HG02981 (cell line): ENCODE data around the gene RNF166.

Experiments used
- ATAC-seq: cut with Tn5 transposase; IDR thresholded peaks from one replicate; pipeline ENCODE4 v1.9.1; 2021; ENCODE audit warnings: mild to moderate bottlenecking, moderate library complexity; ENCODE audit not compliant: unreplicated experiment

Gene RNF166

GRCh38 chr16:88711750-88712340, 5.6 kb upstream of the RNF166 start:
- no peak for ATAC-seq

DNA sequence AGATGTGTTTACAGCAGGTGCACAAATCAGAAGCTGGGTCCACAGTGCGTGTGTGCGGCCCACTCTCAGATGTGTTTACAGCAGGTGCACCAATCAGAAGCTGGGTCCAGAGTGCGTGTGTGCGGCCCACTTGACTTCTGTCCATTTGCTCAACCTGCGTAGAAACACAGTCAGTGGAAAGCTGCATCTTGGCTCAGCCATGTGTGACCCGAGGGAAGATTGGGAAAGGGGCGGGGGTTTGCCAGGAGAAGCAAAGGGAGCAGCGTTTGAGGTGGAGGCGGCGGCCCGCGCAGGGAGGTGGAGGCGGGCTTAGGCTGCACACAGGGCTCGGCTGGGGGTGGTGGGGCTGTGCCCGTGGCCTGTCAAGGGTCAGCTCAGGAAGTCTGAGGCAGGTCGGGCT, 4.3 kb upstream of the RNF166 start:
- ATAC-seq = no peak

DNA sequence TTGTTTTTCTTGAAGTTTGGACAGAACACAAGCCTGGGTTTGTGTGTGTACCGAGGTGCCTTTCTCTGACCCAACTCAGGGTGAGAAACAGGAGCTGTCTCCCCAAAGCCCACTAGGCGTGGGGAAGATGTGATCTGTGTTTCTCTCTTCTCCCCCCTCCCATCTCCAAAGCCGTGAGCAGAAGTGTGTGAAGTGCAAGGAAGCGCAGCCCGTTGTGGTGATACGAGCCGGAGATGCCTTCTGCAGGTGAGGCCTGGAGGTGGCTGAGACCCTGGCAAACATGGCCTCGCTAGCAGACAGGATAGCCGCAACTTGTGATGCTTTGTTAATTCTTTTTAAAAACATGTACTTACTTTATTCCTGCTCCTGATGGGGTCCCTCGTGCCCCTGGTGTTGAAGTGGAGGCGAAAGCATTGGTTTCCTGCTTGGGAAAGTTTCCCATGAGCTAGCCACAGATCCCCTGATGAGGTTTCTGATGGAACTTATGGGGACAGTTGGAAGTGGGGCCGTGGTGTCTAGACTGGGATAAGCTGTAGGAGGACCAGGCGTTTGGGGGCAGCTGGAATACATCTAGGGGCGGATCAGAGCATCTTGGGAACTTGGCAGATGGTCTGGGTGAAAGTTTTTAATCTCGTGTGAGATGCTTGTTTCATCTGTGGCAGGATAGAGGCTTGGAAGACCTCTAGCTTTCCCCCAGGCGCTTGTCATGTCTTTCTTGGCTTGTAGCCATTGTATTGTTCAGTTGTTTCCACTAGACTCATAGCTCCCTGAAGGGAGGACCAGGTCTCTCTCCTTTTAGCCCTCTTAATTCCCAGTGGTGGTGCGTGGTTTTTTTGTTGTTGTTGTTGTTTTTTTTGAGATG, 988 bp upstream of the RNF166 start:
- no peak for ATAC-seq

GRCh38 chr16:88705801-88706228, 393 bp downstream of the RNF166 start:
- peak; percentile 16 for ATAC-seq

GRCh38 chr16:88705076-88705684, 1.0 kb downstream of the RNF166 start:
- no peak for ATAC-seq

DNA sequence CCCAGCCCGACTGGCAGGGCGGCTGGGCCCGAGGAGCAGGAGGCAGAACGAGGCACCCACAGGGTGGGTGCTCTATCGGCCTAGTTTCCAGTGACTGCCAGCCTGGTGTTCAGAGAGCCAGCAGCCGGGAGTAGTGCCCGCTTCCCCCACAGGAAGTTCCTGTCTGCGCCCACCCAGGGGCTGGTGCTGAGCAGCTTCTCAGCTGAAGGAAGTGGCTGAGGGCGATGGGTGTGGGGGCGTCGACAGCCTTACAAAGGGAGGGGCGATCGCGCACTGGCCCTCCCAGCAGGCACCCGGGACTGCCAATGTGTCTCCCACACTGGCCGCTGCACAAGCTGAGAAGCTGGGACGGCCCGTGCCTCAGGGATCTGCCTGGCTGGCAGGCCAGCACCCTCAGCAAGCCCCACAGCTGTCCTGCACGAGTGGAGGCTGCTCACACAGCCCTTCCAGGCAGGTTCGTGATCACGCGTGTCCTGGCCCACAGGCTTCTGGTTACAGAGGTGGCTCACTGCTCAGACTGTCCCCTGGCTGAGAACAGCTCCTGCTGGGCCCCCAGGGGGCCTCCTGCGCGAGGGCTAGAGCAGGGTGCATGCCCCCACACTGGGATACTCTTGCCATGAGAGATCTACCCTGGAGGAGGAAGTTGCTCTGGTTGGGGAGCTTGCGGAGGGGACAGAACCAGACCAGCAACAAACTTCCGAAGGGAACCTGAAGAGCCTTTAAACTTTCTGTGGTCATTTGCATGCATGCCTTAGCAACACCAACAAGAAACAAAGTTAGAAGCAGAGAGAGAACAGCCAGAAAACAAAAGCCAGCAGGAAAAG, 2.5 kb downstream of the RNF166 start:
- ATAC-seq = no peak

DNA sequence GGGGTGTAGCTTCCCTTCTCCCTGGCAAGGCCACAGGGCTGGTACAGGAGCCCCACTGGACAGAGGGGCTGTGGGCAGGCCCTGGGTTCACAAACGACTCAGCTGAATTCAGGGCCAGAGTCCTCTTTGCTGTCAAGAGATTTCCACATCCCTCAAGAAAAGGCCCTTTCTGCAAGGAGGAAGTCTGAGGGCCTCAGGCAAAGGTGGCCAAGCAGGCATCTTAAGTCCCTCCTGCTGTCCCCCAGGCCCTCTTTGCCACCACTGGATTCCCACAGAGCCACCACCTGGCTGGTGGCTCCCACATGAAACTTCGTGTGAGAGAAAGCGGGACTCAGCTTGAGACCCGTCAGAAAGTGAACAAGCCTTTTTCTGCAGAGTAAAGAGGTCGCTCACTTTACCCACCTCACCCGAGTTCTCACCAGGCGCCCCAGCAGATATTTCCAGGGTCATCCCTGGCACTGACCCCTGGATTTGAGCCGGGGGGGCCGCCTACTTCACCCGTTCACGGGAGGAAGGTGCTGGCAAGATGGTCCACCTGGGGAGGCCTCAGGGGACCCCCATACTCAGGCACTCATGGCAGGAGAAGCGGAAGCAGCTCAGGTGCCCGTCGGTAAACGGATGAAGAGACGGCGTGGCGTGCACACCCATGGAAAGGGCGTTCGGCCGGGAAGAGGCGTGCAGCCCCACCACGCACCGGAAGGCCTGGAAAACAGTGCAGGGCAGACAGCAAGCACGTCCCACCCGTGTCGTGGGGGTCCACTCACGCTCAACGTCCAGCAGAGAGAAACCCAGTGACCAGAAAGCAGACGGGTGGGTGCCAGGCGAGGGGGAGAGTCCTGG, 3.6 kb downstream of the RNF166 start:
- ATAC-seq = no peak

DNA sequence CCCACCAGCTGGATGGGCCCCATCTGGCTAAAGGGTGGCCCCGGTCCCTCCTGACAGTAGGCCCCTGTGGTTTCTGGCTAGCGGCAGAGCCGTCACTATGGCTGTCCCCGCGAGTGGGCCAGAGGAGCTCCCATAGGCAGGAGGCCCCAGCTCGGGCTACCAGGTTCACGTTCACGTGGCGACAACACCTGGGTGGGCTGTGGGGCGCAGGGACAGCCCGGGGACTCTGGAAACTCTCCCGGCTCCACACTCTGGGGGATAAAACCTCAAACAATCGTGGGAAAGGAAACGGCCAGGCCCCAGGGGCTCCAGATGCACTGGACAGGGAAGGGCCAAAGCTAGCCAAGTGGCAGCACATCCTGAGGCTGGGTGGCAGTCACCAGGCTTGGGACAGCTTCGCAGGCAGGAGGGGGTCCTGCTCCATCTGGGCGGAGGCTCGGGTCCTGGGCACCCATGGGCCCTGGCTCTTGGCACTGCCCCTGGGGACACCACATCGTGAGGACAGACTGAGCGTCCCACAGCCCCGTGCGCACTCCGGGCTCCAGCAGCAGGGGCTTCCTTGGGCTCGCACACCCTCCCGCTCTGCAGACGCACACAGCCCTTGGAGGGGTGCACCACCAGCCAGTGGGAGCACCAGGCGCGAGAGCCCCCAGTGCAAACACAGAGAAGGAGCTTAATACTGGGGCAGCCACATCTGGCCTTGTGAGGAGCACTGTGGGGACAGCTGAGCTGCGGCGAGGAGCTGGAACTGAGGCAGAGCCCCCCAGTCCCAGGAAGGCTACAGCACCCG, 4.4 kb downstream of the RNF166 start:
- ATAC-seq = no peak

- ATAC-seq = peak; percentile 71
Measured at GRCh38 chr16:88700636-88701482, 5.3 kb downstream of the RNF166 start.

DNA sequence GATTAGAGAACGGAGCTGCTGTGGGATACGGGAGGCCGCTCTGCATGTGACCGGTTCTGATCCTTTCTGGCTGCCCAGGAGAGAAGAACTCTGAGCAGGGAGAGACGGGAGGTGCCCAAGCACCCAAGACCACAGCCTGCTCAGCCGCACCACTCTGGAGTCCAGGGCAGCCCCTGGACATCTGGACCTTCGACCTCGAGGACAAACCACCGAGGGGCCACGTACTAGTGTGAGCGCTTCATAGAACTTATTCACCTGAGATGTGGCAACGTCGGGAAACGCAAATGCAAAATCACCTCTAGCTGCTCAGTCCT, 5.9 kb downstream of the RNF166 start:
- ATAC-seq = no peak

DNA sequence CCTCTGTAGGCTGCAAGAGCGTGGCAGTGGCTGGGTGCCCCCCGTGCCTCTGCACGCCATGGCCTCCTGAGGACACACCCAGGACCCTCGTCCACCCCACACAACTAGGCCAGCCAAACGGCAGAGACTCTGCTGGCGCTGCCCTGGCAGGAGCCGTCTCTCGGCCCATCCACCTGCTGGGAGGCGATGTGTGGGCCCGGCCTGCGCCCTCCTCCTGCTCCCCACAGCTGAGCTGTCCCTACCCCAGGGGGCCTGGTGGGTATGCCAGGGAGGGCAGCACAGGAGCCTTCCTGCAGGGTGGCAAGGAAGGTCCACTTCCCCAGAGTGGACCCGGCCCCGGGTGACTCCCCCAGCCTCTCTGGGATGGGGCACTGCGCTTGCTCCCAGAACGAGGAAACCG, 7.0 kb downstream of the RNF166 start:
- no peak for ATAC-seq

GRCh38 chr16:88698646-88699045, 7.6 kb downstream of the RNF166 start:
- no peak for ATAC-seq

GRCh38 chr16:88697831-88698615, 8.2 kb downstream of the RNF166 start:
- no peak for ATAC-seq

- ATAC-seq = no peak
Measured at GRCh38 chr16:88697116-88697830, 8.9 kb downstream of the RNF166 start.

- no peak for ATAC-seq
Measured at GRCh38 chr16:88696441-88696840, 9.8 kb downstream of the RNF166 start.

GRCh38 chr16:88695753-88696152, 10.5 kb downstream of the RNF166 start:
- no peak for ATAC-seq

DNA sequence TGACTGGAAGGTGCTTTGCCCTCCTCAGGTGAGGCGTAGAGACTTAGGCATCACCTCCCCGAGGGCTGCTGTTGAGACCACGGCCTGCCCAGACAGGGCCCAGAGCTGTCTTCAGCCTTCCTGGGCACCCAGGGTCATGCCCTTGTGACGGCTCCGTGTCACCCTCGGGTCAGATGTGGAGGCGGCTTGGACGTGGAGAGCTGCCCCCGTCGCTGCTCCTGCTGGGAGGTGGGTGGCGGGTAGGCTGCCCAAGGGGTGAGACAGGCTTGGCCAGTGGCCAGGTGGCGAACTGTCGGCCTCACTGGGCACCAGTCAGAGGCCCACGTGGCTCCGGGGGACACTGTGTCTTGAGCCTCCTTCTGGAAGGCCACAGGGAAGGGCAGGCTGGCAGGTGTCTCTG, 11.0 kb downstream of the RNF166 start:
- ATAC-seq = no peak
